OCI-LY1 (cell line): ENCODE measurements around the gene INPP5A.

Source experiments
- CTCF ChIP-seq: fragments of 200-600 bp; sonication (generic), shearing (Covaris generic); IDR thresholded peaks from 2 replicates; pipeline ENCODE4 v1.5.1; 2017; ENCODE audit warnings: mild to moderate bottlenecking, antibody characterized with exemption, low read length, moderate library complexity, mixed read lengths
- EZH2 ChIP-seq: fragments of 200-600 bp; sonication (generic), shearing (Covaris generic); IDR thresholded peaks from 2 replicates; pipeline ENCODE4 v1.8.0; 2017; ENCODE audit warnings: borderline replicate concordance, mixed run types, mild to moderate bottlenecking, antibody characterized with exemption, low read length, moderate library complexity, mixed read lengths

DNA sequence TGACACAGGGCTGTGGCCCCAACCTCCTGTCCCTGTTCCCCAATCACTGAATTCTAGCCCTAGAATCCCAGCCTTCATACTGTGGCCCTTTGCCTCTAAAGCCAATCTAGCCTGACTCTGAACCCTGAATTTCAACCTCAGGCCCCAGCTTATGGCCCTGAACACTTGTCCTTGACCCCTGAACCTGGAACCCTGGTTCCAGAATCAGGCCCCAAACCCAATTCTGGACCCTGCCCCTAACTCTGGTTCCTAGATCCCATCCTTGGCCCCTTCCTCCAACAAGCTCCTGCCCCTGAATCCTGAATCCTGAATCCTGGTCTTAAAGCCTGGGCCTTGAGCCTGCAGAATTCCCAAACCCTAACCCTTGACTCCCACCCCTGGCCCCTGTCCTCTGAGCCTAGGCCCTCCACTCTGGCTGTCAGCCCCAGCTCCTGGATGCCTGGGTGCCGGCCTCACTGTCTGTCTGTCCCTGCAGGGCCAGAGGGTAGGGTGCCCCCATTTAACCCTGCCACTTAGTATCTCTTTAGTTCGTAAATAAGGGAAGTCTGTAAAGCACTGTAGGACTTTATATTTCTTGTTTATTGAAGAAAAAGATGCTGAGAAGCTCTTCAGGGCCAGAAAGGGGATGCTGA lies 1.3 kb downstream of the INPP5A start:
- TF ChIP-seq CTCF (no peak), EZH2 (no peak)
